LNCAP (cell line): ENCODE measurements around the gene E4F1.

Experiments used
- TF ChIP-seq, protein P1 (sequence below): fragments of 450-650 bp; IDR thresholded peaks from 2 replicates; pipeline ENCODE4 v1.5.1; 2017; ENCODE audit warnings: mild to moderate bottlenecking

Gene E4F1

DNA sequence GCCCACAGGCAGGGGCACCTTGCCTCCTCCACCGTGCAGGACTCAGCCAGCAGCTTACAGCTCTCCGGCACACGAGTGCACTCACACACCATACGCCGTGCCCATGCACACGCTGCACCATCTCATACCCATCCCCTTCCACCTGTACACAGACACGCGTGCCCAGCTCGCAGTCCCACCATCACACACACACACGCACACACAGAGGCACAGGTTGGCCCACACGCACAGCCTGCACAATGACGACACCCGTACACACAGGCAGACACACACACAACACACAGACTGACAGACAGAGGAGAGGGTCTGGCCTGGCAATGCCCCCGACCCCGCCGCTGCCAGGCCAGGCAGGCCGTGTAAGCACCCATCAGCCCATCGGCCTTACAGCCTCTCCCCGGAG is 39.0 kb upstream of the E4F1 start:
- TF ChIP-seq, protein P1, sequence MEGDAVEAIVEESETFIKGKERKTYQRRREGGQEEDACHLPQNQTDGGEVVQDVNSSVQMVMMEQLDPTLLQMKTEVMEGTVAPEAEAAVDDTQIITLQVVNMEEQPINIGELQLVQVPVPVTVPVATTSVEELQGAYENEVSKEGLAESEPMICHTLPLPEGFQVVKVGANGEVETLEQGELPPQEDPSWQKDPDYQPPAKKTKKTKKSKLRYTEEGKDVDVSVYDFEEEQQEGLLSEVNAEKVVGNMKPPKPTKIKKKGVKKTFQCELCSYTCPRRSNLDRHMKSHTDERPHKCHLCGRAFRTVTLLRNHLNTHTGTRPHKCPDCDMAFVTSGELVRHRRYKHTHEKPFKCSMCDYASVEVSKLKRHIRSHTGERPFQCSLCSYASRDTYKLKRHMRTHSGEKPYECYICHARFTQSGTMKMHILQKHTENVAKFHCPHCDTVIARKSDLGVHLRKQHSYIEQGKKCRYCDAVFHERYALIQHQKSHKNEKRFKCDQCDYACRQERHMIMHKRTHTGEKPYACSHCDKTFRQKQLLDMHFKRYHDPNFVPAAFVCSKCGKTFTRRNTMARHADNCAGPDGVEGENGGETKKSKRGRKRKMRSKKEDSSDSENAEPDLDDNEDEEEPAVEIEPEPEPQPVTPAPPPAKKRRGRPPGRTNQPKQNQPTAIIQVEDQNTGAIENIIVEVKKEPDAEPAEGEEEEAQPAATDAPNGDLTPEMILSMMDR = no peak

DNA sequence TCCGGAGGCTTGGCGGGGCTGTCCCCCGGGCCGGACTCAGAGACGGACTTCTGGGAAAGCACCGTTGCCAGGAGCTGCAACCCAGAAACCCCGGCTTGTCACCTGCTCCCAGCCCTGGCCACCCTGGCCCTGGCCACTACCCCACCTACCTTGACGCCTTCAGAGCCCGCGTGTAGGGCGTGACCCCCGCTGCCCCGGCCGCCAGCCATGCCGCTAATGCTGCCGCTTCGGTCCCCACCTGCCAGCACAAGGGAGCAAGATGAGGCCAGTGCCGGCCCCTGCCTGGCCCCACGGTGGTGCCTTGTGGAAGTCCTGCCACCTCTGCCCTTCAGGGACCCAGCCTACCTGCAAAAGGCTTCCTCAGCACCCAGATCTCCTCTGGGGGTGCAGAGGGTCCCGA is 38.4 kb upstream of the E4F1 start:
- TF ChIP-seq, protein P1 = no peak

DNA sequence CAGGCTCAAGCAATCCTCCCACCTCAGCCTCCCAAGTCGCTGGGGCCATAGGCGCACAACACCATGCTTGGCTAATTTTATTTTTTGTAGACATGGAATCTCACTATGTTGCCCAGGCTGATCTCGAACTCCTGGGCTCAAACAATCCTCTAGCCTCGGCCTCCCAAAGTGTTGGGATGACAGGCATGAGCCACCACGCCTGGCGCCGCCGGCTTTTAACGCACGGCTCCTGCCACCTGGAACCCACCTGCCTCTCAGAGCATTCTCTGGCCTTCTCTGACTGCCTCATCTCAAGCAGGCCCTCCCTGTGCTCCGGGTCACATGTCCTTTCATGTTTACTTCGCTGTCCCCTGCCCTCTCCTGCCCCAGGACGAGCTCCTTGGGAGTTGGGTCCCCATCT is 37.3 kb upstream of the E4F1 start:
- TF ChIP-seq, protein P1 = no peak

DNA sequence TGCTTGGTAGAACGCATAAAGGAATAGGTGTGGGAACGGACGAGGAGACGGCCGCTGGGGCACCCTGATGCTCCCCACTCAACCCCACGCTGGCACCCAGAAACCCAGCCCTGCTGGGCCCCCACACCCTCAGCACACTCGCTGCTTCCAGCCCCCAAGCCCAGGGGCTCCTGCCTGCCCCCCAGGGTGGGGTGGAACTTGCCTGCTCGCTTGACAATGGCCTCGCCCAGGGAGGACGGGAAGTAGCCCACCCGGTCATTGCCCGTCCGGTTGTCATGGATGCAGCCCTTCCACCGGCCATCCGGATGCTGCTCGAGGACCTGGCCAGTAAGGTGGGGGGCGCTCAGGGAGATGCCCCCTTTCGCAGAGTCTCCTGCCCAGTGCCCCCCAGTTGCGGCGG is 36.9 kb upstream of the E4F1 start:
- TF ChIP-seq, protein P1 = no peak

DNA sequence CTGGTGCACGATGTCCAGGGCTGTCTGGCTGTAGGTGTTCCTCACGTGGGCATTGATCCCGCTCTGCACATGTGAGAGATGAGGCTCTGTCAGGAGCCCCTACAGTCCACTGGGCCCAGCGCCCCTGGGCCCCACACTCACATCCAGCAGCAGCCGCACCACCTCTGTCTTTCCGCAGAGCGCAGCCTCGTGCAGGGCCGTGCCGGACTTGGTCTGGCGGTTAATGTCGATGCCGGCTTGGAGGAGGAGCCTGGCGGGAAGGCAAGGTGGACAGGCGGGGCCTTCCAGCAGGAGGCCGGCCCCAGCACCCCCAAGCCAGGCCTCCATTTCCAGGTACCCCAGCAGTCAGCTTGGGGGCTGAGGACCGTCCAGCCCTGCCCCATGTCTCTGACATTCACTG is 36.2 kb upstream of the E4F1 start:
- TF ChIP-seq, protein P1 = no peak

DNA sequence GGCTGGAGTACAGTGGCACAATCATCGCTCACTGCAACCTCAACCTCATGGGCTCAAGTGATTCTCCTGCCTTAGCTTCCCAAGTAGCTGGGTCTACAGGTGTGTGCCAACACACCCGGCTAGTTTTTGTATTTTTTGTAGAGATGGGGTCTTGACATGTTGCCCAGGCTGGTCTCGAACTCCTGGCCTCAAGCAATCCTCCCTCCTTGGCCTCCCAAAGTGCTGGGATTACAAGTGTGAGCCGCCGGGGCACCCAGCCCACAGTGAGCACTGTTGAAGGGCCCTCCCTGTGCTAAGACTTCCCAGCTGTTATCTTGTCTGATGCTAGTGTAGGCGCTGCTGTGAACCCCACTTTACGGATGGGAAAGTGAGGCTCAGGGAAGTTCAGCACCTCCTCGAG is 35.0 kb upstream of the E4F1 start:
- TF ChIP-seq, protein P1 = no peak

DNA sequence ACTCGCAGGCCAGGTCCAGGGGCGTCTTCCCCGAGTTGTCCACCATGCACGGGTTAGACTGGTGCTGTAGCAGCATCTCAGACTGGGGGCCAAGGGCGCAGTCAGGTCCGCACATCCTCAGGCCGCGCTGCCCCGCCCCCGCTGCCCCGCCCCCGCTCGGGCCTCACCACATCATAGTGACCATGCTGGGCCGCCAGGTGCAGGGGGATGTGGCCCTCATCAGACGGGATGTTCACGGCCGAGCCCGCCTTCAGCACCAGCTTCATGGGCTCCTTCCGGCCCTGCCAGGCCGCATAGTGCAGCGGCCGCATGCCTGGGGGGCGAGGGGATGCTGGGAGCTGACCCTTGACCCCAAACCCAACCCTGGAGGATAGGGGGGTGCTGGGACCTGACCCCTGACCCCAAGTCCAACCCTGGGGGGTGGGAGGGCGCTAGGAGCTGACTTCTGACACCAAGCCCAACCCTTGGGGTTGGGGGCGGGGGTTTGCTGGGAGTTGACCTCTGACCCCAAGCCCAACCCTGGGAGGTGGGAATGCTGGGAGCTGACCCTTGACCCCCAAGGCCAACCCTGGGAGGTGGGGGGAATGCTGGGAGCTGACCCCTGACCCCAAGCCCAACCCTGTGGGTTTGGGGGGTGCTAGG is 34.0 kb upstream of the E4F1 start:
- TF ChIP-seq, protein P1 = no peak
